ENCODE results near the gene FSTL4.
A peak's percentile ranks its signal among the peaks of the same experiment; 100 is the strongest.
"Not testable (repeated sequence)": the region's sequence is repeated elsewhere in the genome, so short reads cannot be mapped to it uniquely, and the experiment has no call there.

Gene FSTL4

DNA sequence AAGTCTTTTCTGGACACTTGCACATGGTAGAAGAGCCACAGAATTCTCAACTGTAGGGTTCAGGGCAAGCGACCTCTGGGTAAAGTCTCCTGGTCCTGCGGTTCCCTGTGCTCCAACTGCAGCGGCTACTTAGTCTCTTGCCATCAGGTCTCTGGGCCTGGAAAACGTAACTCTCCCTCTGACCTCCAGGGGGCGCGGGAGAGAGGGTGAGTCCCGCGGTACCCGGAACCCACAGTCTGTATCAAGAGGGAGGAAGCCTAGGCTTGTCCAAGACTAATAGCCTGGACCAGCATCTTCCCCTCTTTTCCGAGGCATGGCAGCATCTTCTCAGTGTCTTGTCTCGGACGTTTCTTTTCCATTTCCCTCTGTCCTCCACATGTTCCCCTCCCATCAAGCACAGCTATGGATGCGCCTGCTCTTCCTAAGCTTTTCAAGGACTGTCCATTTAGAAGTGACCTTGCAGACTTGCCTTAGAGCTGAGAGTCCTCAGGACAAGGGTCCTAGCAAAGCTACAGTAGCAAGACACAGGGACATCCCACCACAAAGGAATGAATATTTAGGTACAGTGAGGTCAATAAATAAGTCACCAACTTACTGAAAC is 59.3 kb downstream of the FSTL4 start:
- peak; percentile 30 for DNase-seq (ENCODE audit: low spot score)

DNA sequence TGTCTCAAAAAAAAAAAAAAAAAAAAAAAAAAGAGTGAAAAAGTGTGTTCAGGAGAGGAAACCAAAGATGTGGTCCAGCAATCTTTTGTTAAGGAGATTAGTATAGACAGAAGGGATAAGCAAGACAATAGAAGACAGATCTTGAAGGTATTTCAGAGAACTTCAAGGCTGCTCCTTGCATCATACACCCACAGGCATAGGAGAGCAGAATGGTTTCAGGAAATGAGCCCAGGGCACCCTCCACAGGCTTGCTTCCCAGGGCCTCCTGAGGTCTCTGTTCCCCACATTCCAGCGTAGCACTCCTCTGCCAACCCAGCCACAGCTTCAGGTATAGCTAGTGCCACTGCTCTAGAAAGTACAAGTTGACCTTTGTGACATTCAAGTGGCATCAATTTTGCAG is 65.8 kb downstream of the FSTL4 start:
- no peak for DNase-seq (ENCODE audit: low spot score)

DNA sequence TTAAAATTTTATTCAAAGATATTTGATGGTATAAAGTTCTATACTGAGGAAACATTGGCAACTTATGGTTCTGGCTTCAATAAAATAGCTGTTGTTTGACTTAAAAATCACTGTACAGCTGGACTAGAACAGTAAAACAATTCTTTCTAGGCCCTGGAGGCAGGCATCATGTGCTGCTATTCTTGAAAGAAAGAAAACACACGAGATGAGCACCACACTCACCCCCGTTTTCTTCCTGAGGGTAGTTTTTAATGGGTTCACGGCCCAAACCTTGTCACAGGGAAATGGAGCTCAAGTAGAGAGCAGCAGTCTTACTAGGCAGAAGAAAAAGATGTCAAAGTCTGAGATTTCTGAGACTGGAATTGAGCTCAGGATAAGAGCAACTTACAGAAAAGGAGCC is 68.0 kb downstream of the FSTL4 start:
- no peak for DNase-seq (ENCODE audit: low spot score)

DNA sequence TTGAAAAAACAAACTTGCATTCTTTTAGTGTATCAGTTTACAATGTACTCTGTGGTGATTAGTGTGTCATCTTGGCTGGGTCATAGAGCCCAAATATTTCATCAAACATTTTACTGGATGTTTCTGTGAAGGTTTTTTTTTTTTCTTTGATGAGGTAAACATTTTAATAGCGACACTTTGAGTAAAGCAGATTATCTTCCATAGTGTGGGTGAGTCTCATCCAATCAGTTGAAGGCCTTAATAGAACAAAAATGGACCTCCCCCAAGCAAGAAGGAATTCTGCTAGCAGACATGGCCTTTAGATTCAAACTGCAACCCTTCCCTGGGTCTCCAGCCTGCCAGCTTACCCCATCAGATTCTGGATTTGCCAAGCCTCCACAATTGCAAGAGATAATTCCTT is 72.5 kb downstream of the FSTL4 start:
- no peak for DNase-seq (ENCODE audit: low spot score)

DNA sequence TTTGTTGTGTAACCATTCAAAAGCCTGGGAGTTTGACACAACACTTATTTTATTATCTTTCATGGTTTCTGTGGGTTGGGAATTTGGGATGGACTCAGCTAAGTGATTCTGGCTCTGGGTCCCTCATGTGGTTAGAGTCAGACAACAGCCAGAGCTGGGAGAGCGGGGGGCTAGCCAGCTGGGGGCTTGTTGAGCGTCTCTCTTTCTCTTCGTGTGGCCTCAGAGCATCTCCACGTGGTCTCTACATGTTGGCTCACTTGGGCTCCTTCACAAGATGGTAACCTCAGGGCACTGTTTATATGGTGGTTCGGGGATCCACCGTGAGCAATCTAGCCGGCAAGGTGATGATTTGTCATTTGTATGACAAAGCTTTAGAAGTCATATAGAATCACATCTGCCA is 73.6 kb downstream of the FSTL4 start:
- no peak for DNase-seq (ENCODE audit: low spot score)

DNA sequence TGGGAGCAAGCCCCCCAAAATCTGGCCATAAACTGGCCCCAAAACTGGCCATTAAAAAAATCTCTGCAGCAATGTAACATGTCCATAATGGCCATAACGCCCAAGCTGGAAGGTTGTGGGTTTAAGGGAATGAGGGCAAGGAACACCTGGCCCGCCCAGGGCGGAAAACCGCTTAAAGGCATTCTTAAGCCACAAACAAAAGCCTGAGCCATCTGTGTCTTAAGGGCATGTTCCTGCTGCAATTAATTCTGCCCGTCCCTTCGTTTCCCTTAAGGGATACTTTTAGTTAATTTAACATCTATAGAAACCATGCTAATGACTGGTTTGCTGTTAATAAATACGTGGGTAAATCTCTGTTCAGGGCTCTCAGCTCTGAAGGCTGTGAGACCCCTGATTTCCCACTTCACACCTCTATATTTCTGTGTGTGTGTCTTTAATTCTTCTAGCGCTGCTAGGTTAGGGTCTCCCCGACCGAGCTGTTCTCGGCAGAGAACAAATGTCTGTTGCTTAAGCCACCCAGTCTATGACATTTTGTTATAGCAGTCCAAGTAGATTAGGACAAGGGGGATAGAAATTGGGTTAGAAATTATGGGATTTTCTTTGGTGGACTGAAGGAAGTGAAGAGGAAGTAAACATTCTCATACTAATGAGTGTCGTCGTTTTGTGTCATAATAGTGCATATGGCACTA is 77.0 kb downstream of the FSTL4 start:
- not testable (repeated sequence) for DNase-seq (ENCODE audit: low spot score)

DNA sequence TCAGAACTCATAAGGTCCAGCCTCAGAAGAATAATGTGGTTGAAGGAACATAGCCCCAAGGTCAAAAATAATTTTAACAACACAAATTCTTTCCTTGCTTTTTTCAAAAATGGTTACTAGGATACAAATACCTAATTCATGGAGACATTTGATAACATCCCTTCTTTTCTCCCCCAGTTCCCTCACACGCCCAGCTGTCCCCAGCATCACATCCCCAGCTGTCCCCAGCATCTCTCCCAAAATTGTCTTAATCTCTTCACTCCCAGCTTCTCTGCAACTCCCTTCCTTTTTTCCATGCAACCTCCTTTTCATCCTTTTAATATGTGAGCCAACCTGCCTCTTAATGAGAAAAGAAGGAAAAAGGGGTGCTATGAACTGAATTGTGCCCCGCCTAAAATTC is 77.8 kb downstream of the FSTL4 start:
- DNase-seq (ENCODE audit: low spot score): no peak

DNA sequence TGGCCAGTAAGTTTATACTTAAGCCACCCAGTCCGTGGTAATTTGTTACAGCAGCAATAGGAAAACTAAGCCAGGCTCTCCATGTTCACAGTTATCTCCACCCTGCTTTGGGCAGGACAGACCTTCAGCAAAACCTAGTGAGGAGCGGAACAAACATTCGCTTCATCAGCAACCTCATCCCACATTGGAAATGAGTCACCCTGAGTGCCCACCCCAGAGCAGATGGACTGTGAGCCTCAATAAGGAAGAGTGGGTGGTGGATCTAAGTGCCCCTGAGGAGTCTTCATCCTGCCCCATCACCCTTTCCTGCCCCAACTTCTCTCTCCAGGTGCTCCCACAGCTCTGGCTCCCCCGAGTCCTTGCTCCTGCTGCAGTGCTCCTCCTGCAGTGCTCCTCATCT is 78.8 kb downstream of the FSTL4 start:
- DNase-seq (ENCODE audit: low spot score): no peak

DNA sequence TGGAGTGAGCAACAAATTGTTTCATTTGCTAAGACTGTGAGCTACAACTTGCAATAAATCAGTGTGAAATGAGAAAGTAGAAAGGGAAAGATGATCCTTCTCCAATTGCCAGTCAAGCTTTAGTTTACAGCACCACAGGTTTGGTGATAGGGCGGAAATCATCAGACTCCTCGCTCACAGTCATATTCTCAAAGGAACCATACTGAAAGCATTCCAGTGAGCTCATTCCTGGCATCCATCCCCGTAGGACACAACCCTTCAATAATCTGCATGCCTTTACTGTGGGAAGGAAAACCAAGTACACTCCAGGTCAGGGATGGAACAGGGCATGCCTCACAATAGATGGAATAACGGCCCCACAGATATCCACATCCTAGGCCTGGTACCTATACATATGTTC is 80.7 kb downstream of the FSTL4 start:
- DNase-seq (ENCODE audit: low spot score): no peak

DNA sequence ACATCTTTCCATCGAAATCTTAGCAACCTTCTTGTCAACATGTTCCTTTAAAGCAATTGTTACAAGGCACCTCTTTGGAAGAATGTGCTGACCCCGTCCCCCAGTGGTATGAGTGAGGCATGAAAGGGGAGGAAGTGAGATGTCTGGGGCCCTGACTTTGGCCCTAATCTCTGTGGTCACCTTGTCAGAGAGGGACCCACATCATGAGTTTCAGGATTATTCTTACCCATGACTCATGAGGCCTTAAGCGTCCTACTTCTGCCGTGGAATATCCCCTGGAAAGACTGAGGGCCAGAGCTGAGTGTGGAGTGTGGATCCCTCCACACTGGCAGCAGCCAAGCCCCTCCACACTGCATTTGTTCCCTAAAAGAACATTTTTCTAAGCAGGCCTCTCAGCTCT is 81.2 kb downstream of the FSTL4 start:
- DNase-seq (ENCODE audit: low spot score): no peak

DNA sequence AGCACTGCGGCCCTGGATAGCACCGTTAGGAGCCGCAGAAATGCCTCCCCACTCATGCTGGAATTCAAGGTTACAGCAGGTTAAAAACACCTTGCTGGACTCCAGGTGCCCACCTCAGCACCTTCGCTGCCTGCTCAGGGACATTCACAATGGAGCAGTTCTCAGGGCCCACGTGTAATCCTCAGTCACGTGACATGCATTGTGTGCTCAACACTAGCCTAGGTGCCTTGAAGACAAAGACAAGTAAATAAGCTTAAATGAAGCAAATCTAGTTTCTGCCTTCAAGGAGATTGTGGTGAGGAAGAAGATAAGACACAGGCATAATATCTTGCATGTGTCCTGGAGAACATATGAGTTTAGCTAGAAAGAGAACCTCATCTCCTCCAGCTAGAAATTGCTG is 82.1 kb downstream of the FSTL4 start:
- no peak for DNase-seq (ENCODE audit: low spot score)

DNA sequence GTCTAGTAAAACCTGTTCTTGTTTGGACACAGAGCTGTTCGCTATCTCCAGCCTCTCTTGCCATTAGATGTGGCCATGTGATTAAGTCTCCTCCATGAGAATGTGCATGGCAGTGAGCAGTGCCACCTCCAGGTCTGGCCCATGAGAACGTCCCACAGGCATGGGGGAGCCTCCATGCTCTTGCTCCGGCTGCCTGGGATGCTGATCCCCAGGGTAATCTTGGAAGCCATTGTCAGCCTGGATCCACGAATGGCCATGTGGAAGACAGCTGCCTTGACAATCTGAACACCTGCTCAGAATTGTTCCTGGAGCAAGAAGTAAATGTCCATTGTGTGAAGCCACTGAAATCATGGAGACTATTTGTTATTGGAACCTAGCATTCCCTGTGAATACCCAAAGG is 83.5 kb downstream of the FSTL4 start:
- no peak for DNase-seq (ENCODE audit: low spot score)

DNA sequence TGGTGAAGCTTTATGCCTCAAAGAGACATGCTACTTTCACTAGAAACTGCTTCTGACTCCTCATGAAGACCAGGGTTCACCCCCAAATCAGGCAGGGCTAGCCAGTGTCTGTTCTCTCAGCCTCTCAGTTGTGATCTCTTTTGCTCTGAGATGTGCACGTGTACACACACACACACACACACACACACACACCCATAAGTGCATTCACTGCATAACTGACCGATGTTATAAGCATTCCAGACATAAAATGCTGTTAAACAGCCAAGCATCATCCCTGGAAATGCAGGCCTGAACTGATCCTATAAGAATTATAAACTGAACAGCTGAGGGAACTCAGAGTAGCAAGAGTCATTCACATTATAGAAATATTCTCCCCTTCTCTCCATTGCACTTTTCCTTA is 85.0 kb downstream of the FSTL4 start:
- no peak for DNase-seq (ENCODE audit: low spot score)

DNA sequence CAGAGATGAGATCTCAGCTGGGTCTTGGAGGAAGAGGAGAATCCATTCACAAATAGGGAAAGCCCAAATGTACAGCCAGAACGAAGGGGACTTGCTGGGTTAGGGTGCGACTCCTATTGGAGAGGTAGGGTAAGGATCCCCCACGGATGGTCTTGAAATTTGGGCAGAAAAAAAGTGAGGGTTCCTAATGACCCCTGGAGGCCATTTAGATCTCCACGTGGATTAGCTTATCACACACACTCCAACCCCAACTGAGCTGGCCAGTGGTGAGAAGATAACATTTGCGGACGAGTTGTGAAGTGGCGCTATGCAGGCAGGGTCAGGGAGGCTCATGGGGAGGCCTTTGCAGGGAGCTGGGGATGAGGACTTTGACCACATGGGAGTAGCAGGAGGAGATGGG is 86.0 kb downstream of the FSTL4 start:
- no peak for DNase-seq (ENCODE audit: low spot score)

DNA sequence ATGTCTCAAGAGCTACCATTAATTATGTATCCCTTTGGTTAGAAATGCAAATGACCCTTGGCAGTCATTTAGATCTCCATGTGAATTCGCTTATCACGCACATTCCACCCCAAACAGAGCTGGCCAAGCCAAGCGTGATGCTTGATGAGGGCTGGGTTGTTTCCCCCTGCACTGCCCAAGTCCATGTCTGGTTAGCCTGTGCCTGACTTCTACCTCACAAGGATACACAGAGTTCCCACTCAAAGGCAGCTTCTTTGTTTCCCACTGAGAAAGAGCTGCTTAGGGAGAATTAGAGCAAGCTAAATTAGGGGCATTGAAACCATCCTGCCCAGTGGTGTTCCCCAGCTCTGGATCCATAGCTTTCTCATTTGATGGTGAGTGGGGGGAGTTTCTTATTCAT is 87.2 kb downstream of the FSTL4 start:
- DNase-seq (ENCODE audit: low spot score): no peak

DNA sequence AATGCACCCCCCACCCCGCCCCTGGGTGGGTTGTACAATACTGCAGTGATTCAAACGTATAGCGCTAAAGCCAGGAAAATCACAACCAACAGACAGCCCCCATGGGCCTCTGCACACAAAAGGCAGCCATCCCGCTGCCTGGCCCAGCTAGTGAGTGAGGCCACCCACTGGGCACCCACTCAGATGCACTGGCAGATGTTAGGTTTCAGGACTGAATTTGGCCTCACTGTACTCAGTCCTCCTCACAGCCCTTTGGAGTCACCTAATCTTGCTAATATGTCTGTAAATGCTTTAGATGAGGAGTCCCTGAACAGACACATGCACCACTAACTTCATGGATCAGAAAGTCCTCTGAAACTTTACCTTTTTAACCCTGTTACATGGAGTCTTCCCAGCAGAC is 87.7 kb downstream of the FSTL4 start:
- no peak for DNase-seq (ENCODE audit: low spot score)

DNA sequence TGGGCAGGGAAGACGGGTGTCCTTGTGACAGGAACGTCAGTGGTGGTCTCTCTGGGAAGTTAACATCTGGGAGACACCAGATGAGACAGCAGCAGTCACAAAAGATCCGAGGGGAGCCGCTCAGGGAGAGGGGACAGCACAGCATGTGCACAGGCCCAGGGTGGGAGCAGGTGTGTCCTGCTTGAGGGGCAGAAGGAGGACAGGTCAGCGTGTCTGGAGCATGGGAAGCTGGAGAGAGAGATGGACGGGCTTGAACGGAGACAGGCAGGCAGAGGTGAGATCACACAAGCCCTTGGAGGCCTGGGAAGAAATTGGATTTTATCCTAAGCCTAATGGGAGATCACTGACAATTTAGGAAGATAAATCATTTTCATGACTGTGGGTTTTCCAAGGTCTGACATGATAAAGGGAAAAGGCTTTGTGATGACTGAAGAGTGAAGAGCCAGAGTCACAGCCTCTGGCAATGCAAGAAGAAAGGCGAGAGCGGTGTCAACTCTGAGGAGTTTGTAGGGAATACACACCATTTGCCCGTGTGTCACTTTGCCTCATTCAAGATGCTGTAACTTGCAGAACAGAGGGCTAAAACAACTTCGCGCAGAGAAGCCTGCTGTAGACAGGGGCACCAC is 88.3 kb downstream of the FSTL4 start:
- no peak for DNase-seq (ENCODE audit: low spot score)

DNA sequence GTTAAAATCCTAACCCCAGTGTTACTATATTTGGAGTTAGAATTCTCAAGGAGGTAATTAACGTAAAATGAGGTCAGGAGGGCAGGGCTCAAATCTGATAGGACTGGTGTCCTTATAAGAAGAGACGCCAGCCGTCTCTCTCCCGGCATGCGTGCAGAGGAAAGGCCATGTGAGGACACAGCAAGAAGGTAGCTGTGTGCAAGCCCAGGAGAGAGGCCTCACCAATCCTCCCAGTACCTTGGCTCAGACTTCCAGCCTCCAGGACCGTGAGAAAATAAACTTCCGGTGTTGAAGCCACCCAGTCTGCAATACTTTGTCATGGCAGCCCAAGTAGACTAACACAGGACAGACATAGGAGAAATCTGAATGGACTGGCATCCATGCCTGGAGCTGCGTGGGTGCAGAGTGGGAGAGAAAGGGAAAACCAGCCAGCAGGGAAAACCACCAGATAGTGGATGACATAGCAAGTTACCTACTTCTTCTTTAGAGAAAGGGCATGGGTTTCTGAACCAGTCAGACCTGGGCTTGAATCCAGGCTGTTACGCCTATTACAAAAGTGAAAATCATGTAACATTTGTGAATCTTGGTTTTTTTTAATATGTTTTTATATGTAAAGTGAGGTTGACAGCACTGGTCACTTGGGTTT is 89.2 kb downstream of the FSTL4 start:
- DNase-seq (ENCODE audit: low spot score): no peak

DNA sequence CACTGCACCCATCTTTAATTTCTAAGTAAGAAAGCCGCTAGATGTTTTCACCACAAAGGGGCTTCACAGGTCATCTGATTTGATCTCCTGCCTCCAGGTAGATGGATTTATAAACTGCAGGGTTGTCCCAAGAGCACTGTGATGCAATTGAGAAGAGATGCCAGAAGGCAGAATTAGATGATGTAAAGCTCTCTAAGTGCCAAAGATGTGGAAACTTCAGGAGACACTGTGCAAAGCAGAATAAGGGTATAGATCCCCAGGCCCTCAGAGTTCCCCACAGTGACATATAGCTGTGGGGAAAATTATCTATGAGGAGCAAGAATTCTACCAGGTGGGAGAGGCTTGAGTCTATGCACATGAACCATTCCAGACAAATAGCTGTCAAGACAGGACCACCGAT is 90.5 kb downstream of the FSTL4 start:
- DNase-seq (ENCODE audit: low spot score): no peak

DNA sequence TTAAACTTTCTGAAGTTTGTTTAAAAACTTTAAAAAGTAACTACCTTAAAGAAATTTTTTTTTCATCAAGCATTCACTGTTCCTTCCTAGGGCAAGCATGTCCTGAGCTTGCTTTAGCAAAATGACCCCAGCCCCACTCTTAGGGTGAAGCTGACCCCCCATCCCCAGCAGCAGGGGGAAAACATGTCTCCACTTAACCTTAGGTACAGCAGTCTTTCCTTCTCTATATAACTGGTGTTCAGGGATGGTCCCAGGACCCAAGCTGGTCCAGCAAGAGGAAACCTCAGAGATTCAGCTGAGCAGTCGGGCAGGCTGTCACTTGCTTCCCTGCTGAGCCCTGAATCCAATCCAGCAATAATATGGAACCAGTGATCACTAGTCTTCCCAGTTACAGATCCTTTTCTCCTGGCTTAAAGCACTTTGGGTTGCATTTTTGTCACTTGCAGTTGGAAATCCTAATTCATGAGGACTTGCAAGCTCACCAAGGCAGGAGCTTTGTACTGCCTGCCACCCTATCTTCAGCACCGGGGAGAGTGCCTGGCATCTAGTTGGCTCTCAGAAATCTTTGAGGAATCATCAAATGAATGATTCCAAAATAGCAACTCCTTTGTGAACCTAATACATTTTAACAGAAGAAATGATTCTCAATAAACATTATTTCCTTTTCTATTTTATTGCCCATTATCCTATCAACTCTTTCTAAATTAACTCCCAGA is 91.2 kb downstream of the FSTL4 start:
- DNase-seq (ENCODE audit: low spot score): no peak

DNA sequence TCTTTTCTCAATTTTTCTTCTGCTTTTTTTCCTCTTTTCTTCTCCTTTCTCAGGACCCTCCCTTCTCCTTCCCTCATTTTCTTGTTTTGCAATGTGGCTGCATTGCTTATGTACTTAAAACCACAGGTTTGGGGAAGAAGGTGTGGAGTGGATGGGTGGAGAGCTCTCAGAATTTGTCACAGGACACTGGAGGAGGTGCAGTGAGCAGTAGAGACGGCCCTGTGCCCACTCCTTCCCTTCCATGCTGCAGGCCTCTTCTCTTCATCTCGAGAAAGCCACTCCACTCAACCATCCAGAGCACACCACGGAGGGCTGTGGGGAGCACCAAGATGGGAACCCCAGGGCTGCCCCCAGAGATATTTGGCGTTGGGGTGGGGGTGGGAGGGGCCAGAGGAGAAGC is 92.3 kb downstream of the FSTL4 start:
- no peak for DNase-seq (ENCODE audit: low spot score)

DNA sequence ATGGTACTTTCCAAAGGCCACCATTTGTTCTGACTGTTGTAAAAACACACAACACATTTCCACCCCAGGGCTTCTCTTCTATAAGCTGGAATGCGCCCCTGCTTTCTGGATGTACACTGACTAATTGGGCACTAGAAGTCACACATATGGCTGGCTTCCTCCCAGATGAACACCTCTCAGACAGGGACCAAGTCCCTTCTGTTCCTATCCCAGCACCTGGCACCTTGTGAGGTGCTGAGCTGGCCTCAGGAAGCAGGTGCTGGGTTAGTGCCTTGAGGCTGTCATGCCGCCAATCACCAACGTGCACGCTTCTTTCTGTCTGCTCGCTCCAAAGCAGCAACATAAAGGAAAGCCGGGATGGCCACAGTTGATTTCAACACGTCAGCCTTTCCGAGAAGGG is 93.2 kb downstream of the FSTL4 start:
- no peak for DNase-seq (ENCODE audit: low spot score)

DNA sequence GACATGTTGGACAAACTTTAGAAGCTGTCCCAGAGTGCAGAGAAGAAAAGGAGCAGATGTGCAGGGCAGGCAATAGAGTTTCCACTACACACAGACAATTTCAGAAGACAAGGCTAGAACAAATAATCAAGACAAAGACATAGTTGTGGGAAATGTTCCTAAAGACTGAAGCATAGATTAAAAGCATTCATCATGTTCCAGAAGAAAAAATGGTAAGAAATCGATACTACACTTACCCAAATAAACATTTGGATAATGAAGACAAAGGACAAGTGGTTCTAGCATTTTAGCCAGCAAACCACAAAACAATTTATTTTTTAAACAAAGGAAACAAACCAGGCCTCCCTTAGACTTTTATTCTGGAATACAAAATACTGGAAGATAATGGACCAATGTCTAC is 97.9 kb downstream of the FSTL4 start:
- no peak for DNase-seq (ENCODE audit: low spot score)

Measured in globus pallidus (tissue), 1 donor.